OCI-LY1 (cell line): Measurements from ENCODE around the gene C19orf53.
A peak's percentile ranks its signal among the peaks of the same experiment; 100 is the strongest.

ENCODE experiments used
- H2AFZ ChIP-seq: fragments of 200-600 bp; sonication (generic), shearing (Covaris generic); 2 replicates; pipeline ENCODE4 v1.6.0; 2014; ENCODE audit warnings: antibody characterized with exemption, mild to moderate bottlenecking, low read length
- H3F3A ChIP-seq: fragments of 200-600 bp; sonication (generic), shearing (Covaris generic); 2 replicates; pipeline ENCODE4 v1.6.0; 2014; ENCODE audit warnings: mild to moderate bottlenecking, antibody characterized with exemption, low read length, moderate library complexity; ENCODE audit not compliant: insufficient read depth
- H3K27ac ChIP-seq: fragments of 200-600 bp; sonication (generic); 2 replicates; pipeline ENCODE4 v1.5.1; 2014; ENCODE audit warnings: low read length, mixed run types, mild to moderate bottlenecking, low read depth; ENCODE audit not compliant: poor library complexity, severe bottlenecking
- H3K27me3 ChIP-seq: fragments of 200-600 bp; sonication (generic); 2 replicates; pipeline ENCODE4 v1.6.0; 2014; ENCODE audit warnings: antibody characterized with exemption, mild to moderate bottlenecking, low read length, moderate library complexity; ENCODE audit not compliant: insufficient read depth
- H3K36me3 ChIP-seq: fragments of 200-600 bp; sonication (generic); 2 replicates; pipeline ENCODE4 v1.6.1; 2014; ENCODE audit warnings: mild to moderate bottlenecking, antibody characterized with exemption, low read length, moderate library complexity, mixed read lengths; ENCODE audit not compliant: insufficient read depth
- H3K4me1 ChIP-seq: fragments of 200-600 bp; sonication (generic); 2 replicates; pipeline ENCODE4 v1.5.1; 2014; ENCODE audit warnings: mild to moderate bottlenecking, low read length, moderate library complexity; ENCODE audit not compliant: insufficient read depth, severe bottlenecking
- H3K4me2 ChIP-seq: fragments of 200-600 bp; sonication (generic), shearing (Covaris generic); 2 replicates; pipeline ENCODE4 v1.6.1; 2014; ENCODE audit warnings: low read length
- H3K4me3 ChIP-seq: fragments of 200-600 bp; sonication (generic); 2 replicates; pipeline ENCODE4 v1.5.1; 2014; ENCODE audit warnings: low read length, low read depth, mild to moderate bottlenecking, mixed read lengths; ENCODE audit not compliant: poor library complexity, severe bottlenecking
- H3K79me2 ChIP-seq: fragments of 200-600 bp; shearing (Covaris generic); 2 replicates; pipeline ENCODE4 v1.6.1; 2016; ENCODE audit warnings: mixed run types, low read length, mixed read lengths; ENCODE audit not compliant: insufficient read depth
- H3K9ac ChIP-seq: fragments of 200-600 bp; sonication (generic), shearing (Covaris generic); 2 replicates; pipeline ENCODE4 v1.6.1; 2014; ENCODE audit warnings: mild to moderate bottlenecking, low read length, mixed read lengths
- H3K9me2 ChIP-seq: fragments of 200-600 bp; sonication (generic), shearing (Covaris generic); 2 replicates; pipeline ENCODE4 v1.6.1; 2014; ENCODE audit warnings: low read depth, mild to moderate bottlenecking, low read length, mixed read lengths
- H3K9me3 ChIP-seq: fragments of 200-600 bp; shearing (Covaris generic); 2 replicates; pipeline ENCODE4 v1.6.1; 2014; ENCODE audit warnings: low read length, mixed read lengths
- H4K20me1 ChIP-seq: fragments of 200-600 bp; sonication (generic), shearing (Covaris generic); 2 replicates; pipeline ENCODE4 v1.6.0; 2016; ENCODE audit warnings: mild to moderate bottlenecking, low read length; ENCODE audit not compliant: insufficient read depth
- CTCF ChIP-seq: fragments of 200-600 bp; sonication (generic), shearing (Covaris generic); IDR thresholded peaks from 2 replicates; pipeline ENCODE4 v1.5.1; 2017; ENCODE audit warnings: mild to moderate bottlenecking, antibody characterized with exemption, low read length, moderate library complexity, mixed read lengths
- EZH2 ChIP-seq: fragments of 200-600 bp; sonication (generic), shearing (Covaris generic); IDR thresholded peaks from 2 replicates; pipeline ENCODE4 v1.8.0; 2017; ENCODE audit warnings: borderline replicate concordance, mixed run types, mild to moderate bottlenecking, antibody characterized with exemption, low read length, moderate library complexity, mixed read lengths

The C19orf53 gene

GRCh38 chr19:13804830-13805683 lies 30.8 kb downstream of the C19orf53 start:
- no peak for TF ChIP-seq EZH2
- TF ChIP-seq CTCF: peak; percentile 45; the same call in 1 of the 2 replicates
- Histone ChIP-seq H3K27ac (no peak overlapping the region), H4K20me1 (no peaks in the 10 kb centered on the region), H3K9me2 (no peaks in the 10 kb centered on the region), H3K9me3 (no peaks in the 10 kb centered on the region), H3K36me3 (no peaks in the 10 kb centered on the region), H3K4me2 (no peak overlapping the region), H3K9ac (no peak overlapping the region), H3K27me3 (peaks cover 3% of the 10 kb centered on the region; the same call in 1 of the 2 replicates), H3K4me1 (no peaks in the 10 kb centered on the region), H2AFZ (no peak overlapping the region), H3K4me3 (no peak overlapping the region), H3F3A (no peaks in the 10 kb centered on the region), H3K79me2 (no peaks in the 10 kb centered on the region)

- TF ChIP-seq CTCF (no peak), EZH2 (no peak)
- peaks cover 3% of the 10 kb centered on the region; the same call in 1 of the 2 replicates for H3K27me3 ChIP-seq
- no peaks in the 10 kb centered on the region for H3K36me3 ChIP-seq
- H3K27ac ChIP-seq: no peak overlapping the region
- no peaks in the 10 kb centered on the region for H3F3A ChIP-seq
- no peaks in the 10 kb centered on the region for H3K9me3 ChIP-seq
- H3K9ac ChIP-seq: no peak overlapping the region
- no peak overlapping the region for H3K4me3 ChIP-seq
- H3K4me2 ChIP-seq: no peak overlapping the region
- no peak overlapping the region for H2AFZ ChIP-seq
- no peaks in the 10 kb centered on the region for H3K9me2 ChIP-seq
- no peaks in the 10 kb centered on the region for H3K79me2 ChIP-seq
- H4K20me1 ChIP-seq: no peaks in the 10 kb centered on the region
- H3K4me1 ChIP-seq: no peaks in the 10 kb centered on the region
These were observed 32.5 kb downstream of the C19orf53 start for GRCh38 chr19:13806728-13807127.

- Histone ChIP-seq H3F3A (no peaks in the 10 kb centered on the region), H3K36me3 (no peaks in the 10 kb centered on the region), H3K4me3 (no peak overlapping the region), H3K9ac (no peak overlapping the region), H3K4me2 (no peak overlapping the region), H3K27me3 (peaks cover 3% of the 10 kb centered on the region; the same call in 1 of the 2 replicates), H2AFZ (no peak overlapping the region), H3K27ac (no peak overlapping the region), H3K79me2 (no peaks in the 10 kb centered on the region), H3K4me1 (no peaks in the 10 kb centered on the region), H3K9me2 (no peaks in the 10 kb centered on the region), H3K9me3 (no peaks in the 10 kb centered on the region), H4K20me1 (no peaks in the 10 kb centered on the region)
- no peak for TF ChIP-seq EZH2
- TF ChIP-seq CTCF: no peak
These were observed 33.3 kb downstream of the C19orf53 start for GRCh38 chr19:13807421-13808021.
